NK-92 (cell line): ENCODE measurements around the gene CABP5.

Experiments used
- DNase-seq: peaks from one replicate; lab custom pipeline; 2025; ENCODE audit not compliant: unreplicated experiment; lab: John Stamatoyannopoulos, UW

Gene CABP5

DNA sequence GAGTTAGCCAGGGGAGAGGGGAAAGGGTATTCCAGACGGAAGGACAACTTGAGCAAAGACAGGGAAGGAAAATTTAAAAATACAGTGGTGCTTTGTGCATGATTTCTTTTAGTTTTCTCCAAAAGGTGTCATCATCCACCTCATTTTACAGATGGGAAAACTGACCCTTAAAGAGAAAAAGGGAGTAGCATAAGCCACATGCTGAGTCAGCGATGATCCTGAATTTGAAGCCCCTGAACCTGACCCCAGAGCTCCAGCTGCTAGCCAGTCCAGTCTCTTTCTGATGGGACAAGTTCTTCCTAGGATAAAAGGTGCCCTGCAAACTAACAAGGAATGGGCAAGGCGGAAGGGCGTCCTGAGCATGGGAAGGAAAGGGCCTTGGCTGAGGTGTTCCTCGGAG lies 10.3 kb downstream of the CABP5 start:
- DNase-seq = no peak

DNA sequence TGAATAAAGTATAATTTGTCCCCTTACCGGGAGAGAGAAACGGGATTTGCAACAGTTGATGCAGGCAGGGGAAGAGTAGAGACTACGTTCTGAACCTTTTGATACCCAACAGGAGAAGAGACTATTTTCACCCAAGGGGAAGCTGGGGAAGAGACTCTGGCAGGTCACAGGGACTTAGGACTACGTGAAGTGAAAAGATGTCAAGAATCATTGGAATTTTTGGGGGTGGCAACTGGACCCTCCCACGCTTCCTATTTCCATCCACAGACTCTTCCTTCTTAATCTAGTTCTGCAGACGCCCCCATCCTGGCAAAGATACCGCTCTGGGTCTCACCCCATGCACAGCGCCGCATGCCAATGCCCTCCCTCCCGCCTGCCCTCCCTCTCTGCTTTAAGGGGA lies 13.8 kb downstream of the CABP5 start:
- no peak for DNase-seq

DNA sequence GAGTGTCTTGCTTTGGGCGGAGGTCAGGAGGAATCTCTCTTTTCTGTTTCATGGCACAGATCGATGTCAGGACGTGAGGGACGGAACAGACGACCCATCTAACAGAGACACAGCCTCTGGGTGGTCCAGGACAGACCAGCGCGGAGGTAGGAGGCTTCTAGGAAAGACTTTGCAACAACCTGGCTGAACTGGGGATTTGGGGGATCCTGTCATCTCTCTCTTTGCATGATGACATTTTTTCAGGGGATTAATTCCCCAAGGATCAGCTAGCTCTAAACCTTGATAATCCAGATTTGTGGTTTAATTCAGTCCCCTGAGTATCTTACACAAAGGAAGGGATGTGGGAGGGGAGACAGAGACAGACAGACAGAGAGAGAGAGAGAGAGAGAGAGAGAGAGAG lies 14.4 kb downstream of the CABP5 start:
- no peak for DNase-seq

DNA sequence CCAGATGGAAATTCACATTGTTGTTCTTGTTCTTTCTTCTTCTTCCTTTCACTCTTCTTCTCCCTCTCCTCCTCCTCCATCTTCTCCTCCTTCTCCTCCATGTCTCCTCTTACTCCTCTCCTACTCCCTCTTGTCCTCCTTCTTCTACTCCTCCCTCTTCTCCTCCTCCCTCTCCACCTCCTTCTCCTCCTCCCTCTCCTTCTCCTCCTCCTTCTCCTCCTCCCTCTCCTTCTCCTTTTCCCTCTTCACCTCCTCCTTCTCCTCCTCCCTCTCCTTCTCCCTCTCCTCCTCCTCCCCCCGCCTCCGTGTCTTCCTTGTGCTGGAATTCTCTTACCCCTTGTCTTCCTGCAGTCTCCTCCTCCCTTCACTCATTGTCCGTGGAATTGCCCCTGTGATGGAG lies 18.4 kb downstream of the CABP5 start:
- no peak for DNase-seq

DNA sequence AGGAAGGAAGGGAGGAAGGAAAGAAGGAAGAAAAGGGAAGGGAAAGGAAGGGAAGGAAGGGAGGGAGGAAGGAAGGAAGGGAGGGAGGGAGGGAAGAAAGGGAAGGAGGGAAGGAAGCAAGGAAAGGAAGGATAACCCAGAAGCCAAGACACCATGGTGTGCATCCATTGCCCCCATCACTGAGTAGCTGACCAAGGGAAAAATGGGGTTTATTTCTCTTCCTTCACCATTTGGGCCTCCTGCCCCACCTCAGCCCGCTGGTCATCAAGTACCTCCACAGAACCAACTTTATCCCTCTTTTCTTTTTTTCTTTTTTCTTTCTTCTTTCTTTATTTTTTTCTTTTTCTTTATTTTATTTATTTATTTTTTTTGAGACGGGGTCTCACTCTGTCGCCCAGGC lies 20.4 kb downstream of the CABP5 start:
- no peak for DNase-seq

DNA sequence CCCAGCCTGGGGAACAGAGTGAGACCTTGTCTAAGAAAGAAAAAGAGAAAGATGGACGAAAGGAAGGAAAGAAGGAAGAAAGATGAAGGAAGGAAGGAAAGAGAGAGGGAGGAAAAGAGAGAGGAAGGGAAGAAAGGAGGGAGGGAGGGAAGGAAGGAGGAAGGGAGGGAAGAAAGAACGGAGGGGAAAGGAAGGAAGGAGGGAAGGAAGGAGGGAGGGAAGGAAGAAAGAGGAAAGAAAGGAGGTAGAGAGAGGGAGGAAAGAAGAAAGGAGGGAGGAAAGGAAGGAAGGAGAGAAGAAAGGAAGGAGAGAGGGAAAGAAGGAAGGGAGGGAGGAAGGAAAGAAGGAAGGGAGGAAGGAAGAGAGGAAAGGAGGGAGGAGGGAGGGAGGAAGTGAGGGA lies 20.9 kb downstream of the CABP5 start:
- no peak for DNase-seq

DNA sequence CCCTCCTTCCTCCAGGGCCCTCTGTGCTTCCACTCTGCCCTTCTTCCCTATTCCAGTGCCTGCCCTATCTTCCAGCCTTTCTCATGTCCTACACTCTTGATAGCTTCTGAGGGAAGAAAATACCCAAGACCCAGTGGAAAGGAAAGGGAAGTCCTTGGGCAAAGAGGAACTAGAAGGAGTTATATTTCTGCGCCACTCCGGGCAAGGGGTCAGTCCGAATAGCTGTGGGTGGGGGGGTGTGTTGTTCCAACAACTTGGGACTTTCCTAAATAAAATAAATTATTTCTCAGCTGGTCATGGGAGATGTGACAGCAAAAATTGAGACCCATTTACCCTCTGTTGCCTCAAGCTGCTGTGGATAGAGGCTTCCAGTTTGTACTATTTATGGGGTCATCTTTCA lies 23.2 kb downstream of the CABP5 start:
- no peak for DNase-seq

DNA sequence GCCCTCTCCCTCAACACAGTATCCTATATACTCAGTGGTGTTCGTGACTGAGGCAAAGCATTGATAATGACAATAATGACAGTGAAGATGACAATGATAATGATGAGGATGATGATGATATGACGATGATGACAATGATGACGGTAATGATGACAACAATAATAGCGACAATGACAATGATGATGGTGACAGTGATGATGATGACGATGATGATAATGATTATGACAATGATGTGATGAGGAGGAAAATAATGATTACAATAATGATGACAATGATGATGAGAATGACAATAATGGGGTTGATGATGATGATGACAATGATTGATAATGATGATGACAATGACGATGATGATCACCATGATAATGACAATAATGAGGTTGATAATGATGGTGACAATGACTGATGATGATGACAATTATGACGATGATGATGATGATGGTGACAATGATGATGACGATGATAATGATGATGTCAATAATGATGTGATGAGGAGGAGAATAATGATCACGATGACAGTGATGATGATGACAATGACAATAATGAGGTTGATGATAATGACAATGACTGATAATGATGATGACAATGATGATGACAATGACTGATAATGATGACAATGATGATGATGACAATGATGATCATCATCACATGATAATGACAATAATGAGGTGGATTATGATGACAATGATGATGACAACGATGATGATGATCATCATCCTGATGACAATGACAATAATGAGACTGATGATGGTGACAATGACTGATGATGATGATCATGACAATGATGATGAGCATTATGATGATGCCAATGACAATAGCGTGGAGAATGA lies 32.7 kb downstream of the CABP5 start:
- DNase-seq = no peak

DNA sequence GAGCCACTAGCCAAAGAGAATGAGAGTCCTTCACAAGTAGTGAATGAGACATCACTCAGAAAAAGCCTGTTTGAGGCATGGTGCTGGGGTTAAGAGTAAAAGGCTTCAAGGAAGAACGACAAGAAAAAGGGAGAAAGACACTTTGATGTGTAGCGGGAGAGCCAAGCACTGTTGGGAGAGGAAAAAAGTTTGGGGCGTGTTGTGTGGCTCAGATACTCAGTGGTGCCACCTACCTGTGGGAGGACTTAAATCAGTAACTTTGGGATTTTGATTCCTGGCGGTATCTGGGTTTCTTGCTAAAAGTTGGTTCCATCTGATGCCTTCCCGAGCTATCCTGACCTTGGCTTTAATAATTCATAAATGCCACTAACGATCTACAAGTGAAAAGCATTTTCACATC lies 37.1 kb downstream of the CABP5 start:
- DNase-seq = no peak

DNA sequence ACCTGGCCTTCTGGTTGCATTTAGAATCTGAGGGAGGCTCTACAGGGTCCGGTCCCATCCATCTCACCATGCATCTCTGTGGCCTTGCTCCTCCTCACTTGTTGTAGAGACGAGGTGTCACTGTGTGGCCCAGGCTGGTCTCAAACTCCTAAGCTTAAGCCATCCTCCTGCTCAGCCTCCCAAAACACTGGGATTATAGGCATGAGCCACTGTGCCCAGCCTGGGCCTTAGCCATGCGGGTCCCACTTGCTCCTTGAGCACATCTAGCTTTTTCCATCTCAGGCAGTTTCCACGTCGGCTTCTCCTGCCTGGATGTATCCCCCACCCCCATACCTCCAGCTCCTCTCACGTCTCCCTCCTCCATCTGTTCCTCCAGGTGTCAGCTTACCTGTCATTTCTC lies 39.6 kb downstream of the CABP5 start:
- DNase-seq = no peak

DNA sequence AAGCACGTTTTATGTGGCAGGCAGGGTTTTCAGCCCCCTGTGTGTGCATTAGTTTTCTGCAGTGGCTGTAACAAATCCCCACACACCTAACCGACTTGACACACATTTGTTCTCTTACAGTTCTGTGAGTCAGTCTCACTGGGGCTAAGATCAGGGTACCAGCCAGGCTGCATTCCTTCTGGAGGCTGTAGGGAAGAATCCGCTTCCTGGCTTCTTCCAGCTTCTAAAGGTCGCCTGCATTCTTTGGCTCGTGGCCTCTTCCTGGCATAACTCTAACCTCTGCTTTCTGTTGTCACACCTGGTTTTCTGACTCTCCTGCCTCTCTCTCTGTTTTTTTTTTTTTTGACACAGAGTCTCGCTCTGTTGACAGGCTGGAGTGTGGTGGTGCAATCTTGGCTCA lies 43.0 kb downstream of the CABP5 start:
- DNase-seq = no peak

DNA sequence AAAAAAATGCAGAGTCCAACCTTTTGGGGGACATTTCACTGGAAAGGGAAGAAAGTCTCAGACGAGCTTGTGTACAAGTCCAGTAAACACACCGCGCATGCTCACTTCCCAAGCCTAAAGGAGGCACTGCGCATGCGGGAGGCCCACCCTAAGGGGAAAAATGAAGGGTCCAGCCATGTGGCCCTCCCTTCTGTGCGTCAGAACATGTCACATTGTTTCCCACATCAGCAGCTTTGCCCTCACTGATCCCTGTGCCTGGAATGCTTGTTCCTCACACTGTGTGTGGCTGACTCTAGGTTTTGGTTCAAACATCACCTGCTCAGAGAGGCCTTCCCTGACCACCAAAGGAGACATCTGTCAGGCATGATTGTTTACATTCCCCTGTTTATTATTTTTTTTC lies 45.1 kb downstream of the CABP5 start:
- DNase-seq = no peak

DNA sequence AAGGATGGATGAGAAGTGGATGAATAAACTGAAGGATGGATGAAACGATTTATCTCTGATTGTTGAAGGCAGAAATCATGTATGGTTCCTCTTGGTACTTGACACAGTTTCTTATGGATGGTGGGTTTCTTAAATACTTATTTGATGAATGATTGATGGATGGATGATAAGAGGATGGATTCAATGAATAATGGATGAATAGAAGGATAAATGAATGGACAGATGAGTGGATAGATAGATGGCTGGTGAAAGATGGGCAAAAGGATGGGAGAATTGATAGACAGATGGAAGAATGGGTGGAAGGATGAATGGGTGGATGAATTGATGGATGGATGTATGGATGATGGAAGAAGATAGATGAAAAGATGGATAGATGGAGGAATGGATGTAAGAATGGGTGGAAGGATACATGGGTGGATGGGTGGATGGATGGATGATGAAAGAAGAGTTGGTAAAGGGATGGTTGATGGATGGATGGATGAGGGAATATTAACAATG lies 47.6 kb downstream of the CABP5 start:
- DNase-seq = no peak

DNA sequence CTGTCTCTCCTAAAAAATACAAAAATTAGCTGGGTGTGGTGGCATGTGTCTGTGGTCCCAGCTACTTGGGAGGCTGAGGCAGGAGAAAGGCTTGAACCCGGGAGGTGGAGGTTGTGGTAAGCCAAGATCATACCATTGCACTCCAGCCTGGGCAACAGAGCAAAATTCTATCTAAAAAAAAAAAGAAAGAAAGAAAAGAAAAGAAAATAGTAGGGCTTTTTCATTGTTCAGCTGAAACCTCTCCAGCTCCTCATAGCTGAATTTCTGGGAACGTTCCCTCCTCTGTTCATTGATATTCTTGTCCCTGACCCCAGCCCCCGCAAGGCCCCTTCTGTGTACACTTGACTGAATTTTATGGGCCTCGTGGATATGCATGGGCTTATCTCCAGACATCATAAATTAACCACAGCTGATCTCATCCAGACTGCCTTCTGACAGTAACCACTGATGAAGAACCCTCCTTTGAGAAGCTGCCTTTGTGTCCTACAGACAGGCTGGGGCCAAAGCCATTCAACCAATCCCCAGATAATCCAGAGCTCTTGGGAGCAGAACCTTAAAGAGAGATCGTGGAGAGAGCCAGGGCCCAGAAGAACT lies 49.6 kb downstream of the CABP5 start, which contains the start of gene ELSPBP1:
TSS of gene ELSPBP1 (plus strand) at position 424 of the 594 bp plus-strand sequence. CDS start 14,036 bp downstream, outside the sequence.
- DNase-seq = no peak

DNA sequence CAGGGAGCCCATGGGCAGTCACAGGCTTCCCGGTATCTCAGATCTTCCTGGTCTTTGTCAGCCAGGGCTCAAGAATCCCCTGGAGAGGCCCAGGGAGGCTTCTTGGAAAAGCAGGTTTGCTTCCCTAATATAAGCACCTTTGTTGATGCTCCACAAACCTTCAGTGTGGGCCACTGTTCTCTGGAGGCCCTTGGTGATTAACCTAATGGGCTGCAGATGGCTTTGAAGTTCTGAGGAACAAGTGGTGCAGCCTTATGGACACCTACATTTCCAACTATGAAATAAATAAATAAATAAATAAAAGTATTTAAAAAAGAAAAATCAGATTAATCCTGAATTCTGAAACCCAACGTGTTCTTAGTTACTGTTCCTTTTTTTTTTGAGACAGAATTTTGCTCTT lies 51.8 kb downstream of the CABP5 start, which contains the start of gene BSPH1:
TSS of gene BSPH1 (minus strand) at position 101 of the 400 bp plus-strand sequence. CDS start at position 12, 89 bp downstream.
- DNase-seq = no peak

DNA sequence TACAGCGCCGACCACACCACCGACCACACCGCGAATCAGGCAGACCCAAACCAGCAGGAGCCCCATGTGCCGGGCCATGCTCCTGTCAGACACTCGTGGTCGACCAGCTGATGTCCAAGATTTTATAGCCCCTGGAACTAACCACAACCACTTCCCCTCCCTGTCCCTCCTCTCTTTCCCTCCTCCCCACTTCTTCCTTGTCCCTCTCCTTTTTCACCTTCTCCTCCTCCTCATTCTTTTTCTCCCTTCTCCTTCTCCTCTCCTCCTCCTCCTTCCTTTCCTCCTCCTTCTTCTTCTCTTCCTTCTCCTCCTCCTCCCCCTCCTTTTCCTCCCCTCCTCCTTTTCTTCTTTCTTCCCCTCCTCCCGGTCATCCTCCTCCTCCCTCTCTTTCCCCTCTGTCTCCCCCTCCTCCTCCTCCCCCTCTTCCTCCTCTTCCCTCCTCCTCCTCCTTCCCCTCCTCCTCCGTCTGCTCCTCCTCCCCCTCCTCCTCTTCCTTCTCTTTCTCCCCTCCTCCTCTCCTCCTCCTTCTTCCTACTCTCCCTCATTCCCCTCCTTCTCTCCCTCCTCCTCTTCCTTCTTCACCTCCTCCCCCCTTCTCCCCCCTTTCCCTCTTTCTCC lies 52.6 kb downstream of the CABP5 start:
- DNase-seq = no peak
